Osteocyte (in vitro differentiated cells): ENCODE results near the gene NDUFB6. TPM values are rescaled to one million over a fixed set of nuclear protein-coding genes. Genes with fewer than 3 reads are reported as not detected.
A peak's percentile ranks its signal among the peaks of the same experiment; 100 is the strongest.

Experiments
- DNase-seq: peaks from one replicate; pipeline ENCODE4 v3.0.0; 2021; ENCODE audit warnings: mixed read lengths; ENCODE audit not compliant: unreplicated experiment; ENCODE audit errors: extremely low spot score
- H3K27ac Mint-ChIP-seq: one replicate; pipeline ENCODE4 v1.8.0; 2021; ENCODE audit warnings: mild to moderate bottlenecking, mixed read lengths; ENCODE audit not compliant: unreplicated experiment
- H3K27me3 Mint-ChIP-seq: one replicate; pipeline ENCODE4 v1.8.0; 2021; ENCODE audit warnings: mixed read lengths; ENCODE audit not compliant: unreplicated experiment
- H3K36me3 Mint-ChIP-seq: one replicate; pipeline ENCODE4 v1.8.0; 2021; ENCODE audit warnings: mixed read lengths; ENCODE audit not compliant: unreplicated experiment
- H3K4me1 Mint-ChIP-seq: one replicate; pipeline ENCODE4 v1.8.0; 2021; ENCODE audit warnings: mixed read lengths; ENCODE audit not compliant: unreplicated experiment
- H3K4me3 Mint-ChIP-seq: one replicate; pipeline ENCODE4 v1.8.0; 2021; ENCODE audit warnings: mild to moderate bottlenecking, moderate library complexity, mixed read lengths; ENCODE audit not compliant: unreplicated experiment
- H3K9me3 Mint-ChIP-seq: one replicate; pipeline ENCODE4 v1.8.0; 2021; ENCODE audit warnings: mixed read lengths; ENCODE audit not compliant: unreplicated experiment
- total RNA-seq: library from RNA; stranded (reverse); gene quantifications from 2 replicates; pipeline ENCODE4 v1.2.1, GENCODE V29; 2021
- TF ChIP-seq, protein P1 (sequence below): fragments of 200-600 bp; sonication (generic); IDR thresholded peaks from 2 replicates; pipeline ENCODE4 v1.5.0; 2021; ENCODE audit warnings: antibody characterized with exemption, mild to moderate bottlenecking, moderate library complexity

NDUFB6 gene
- total RNA-seq, 1 donor from 2014 or later = 47.6 TPM

DNA sequence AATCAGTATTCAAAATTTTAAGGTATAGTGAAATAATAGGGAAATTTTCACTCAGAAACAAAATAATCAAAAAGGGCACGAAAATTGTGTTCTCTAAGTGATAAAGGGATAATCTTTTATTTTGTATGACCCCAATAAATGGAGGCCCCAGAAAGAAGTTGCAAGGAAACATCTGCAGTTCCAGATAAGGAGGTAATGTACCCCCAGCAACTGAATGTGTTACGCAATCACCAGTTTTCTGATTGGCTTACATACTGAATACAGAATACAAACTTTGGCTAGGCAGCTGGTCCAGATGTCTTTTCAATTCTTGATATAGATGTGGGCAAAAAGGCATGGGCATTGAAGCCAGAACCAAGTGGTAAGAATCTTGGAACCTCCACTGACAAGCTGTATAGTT, 18.9 kb downstream of the NDUFB6 start:
- Mint-ChIP-seq H3K27me3 (no peaks in the 10 kb centered on the region), H3K27ac (no peak overlapping the region), H3K9me3 (no peaks in the 10 kb centered on the region), H3K4me3 (peak overlapping the region; percentile 46), H3K36me3 (peaks cover 5% of the 10 kb centered on the region), H3K4me1 (peaks cover 20% of the 10 kb centered on the region)
- DNase-seq = no peak
- TF ChIP-seq, protein P1, sequence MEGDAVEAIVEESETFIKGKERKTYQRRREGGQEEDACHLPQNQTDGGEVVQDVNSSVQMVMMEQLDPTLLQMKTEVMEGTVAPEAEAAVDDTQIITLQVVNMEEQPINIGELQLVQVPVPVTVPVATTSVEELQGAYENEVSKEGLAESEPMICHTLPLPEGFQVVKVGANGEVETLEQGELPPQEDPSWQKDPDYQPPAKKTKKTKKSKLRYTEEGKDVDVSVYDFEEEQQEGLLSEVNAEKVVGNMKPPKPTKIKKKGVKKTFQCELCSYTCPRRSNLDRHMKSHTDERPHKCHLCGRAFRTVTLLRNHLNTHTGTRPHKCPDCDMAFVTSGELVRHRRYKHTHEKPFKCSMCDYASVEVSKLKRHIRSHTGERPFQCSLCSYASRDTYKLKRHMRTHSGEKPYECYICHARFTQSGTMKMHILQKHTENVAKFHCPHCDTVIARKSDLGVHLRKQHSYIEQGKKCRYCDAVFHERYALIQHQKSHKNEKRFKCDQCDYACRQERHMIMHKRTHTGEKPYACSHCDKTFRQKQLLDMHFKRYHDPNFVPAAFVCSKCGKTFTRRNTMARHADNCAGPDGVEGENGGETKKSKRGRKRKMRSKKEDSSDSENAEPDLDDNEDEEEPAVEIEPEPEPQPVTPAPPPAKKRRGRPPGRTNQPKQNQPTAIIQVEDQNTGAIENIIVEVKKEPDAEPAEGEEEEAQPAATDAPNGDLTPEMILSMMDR = no peak

GRCh38 chr9:32552172-32552872, 20.6 kb downstream of the NDUFB6 start, which contains the start of the genes SMIM27 and TOPORS:
Gene SMIM27 (plus strand): TSS chr9:32552327. CDS start chr9:32552435, 108 bp downstream.
Gene TOPORS (minus strand): TSS chr9:32552586. CDS start chr9:32552436, 150 bp downstream.
- no peaks in the 10 kb centered on the region for H3K9me3 Mint-ChIP-seq
- peak within 1 kb of the TSS; percentile 92 for H3K4me3 Mint-ChIP-seq
- TF ChIP-seq, protein P1 = no peak
- no peaks in the 10 kb centered on the region for H3K27me3 Mint-ChIP-seq
- H3K4me1 Mint-ChIP-seq = peaks cover 28% of the 10 kb centered on the region
- peak; percentile 94 for DNase-seq
- H3K27ac Mint-ChIP-seq = peak within 1 kb of the TSS; percentile 97
- H3K36me3 Mint-ChIP-seq = peaks cover 9% of the 10 kb centered on the region

- DNase-seq = no peak
- peak overlapping the region; percentile 97 for H3K27ac Mint-ChIP-seq
- no peaks in the 10 kb centered on the region for H3K9me3 Mint-ChIP-seq
These were observed 21.5 kb downstream of the NDUFB6 start for GRCh38 chr9:32551276-32552051.

GRCh38 chr9:32550562-32551275, 22.2 kb downstream of the NDUFB6 start:
- TF ChIP-seq, protein P1 = no peak
- H3K9me3 Mint-ChIP-seq = no peaks in the 10 kb centered on the region
- H3K4me3 Mint-ChIP-seq = peak overlapping the region; percentile 92
- peak overlapping the region; percentile 97 for H3K27ac Mint-ChIP-seq
- H3K36me3 Mint-ChIP-seq = peaks cover 15% of the 10 kb centered on the region
- H3K27me3 Mint-ChIP-seq = no peaks in the 10 kb centered on the region
- peaks cover 33% of the 10 kb centered on the region for H3K4me1 Mint-ChIP-seq
- peak; percentile 98 for DNase-seq

More at GRCh38 chr9:32551276-32552051, 21.5 kb downstream of the NDUFB6 start:
- peaks cover 31% of the 10 kb centered on the region for H3K4me1 Mint-ChIP-seq
- TF ChIP-seq, protein P1 = no peak
- H3K36me3 Mint-ChIP-seq = peaks cover 15% of the 10 kb centered on the region
- H3K27me3 Mint-ChIP-seq = no peaks in the 10 kb centered on the region
- H3K4me3 Mint-ChIP-seq = peak overlapping the region; percentile 92
